ENCODE data around the gene OS9.

The OS9 gene

GRCh38 chr12:57769594-57769993 lies 75.7 kb downstream of the OS9 start:
- DNase-seq, result no peak

DNA sequence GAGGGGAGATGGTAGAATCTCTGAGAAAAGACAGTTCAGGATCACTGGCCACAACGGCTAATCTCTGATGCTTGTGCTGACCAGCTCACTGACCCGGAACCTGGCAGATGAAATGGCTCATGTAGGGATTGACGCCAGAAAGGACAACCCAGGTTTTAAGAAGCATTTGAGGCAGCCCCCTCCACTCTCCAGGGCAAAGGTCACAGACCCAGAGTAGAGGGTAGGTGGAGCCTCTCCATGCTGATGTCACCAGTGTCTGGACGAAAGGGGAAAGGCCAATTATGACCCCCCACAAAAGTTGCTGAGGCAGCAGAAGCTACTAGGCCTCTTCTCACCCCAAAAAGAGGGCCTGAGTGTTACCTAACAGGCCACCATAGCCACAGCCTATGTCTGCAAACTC lies 76.8 kb downstream of the OS9 start:
- DNase-seq, result no peak

Measured in AML-193 (cell line).